ENCODE data around the gene CCT6A. TPM values are rescaled to one million over a fixed set of nuclear protein-coding genes. Genes with fewer than 3 reads are reported as not detected.

CCT6A gene
- total RNA-seq, 1 donor from 2014 or later, result 76.2 TPM

DNA sequence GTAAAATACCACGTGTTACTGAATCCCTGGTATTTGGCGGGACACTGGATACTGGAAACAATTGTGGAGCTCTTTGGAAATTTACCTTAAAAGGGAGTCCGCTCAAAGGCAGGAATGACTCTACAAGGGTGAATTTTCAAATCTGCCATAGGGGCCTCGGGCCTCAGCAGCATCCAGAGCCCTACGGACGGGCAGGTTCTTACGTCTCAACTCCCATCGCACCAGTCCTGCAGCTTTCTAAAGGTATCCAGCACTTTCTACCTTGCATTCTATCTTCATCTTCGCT is 569 bp upstream of the CCT6A start:
- DNase-seq (no peak), ATAC-seq (no peak)
- intact Hi-C loops (cut with DNase I), result no loop called here
- TF ChIP-seq, protein P1, sequence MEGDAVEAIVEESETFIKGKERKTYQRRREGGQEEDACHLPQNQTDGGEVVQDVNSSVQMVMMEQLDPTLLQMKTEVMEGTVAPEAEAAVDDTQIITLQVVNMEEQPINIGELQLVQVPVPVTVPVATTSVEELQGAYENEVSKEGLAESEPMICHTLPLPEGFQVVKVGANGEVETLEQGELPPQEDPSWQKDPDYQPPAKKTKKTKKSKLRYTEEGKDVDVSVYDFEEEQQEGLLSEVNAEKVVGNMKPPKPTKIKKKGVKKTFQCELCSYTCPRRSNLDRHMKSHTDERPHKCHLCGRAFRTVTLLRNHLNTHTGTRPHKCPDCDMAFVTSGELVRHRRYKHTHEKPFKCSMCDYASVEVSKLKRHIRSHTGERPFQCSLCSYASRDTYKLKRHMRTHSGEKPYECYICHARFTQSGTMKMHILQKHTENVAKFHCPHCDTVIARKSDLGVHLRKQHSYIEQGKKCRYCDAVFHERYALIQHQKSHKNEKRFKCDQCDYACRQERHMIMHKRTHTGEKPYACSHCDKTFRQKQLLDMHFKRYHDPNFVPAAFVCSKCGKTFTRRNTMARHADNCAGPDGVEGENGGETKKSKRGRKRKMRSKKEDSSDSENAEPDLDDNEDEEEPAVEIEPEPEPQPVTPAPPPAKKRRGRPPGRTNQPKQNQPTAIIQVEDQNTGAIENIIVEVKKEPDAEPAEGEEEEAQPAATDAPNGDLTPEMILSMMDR (IDR thresholded peaks at IDR 0.05), result no peak
- no peaks in the 10 kb centered on the region for H3K27me3 ChIP-seq
- H3K4me3 ChIP-seq, result peak overlapping the region; percentile 69
- peaks cover 33% of the 10 kb centered on the region for H3K36me3 ChIP-seq
- H3K9me3 ChIP-seq, result no peaks in the 10 kb centered on the region
- H3K4me1 ChIP-seq, result peaks cover 33% of the 10 kb centered on the region
- H3K27ac ChIP-seq, result peak overlapping the region; percentile 92

GRCh38 chr7:56053379-56053778 is 1.8 kb downstream of the CCT6A start:
- intact Hi-C loops (cut with DNase I), result no loop called here
- TF ChIP-seq, protein P1 (IDR thresholded peaks at IDR 0.05), result no peak

DNA sequence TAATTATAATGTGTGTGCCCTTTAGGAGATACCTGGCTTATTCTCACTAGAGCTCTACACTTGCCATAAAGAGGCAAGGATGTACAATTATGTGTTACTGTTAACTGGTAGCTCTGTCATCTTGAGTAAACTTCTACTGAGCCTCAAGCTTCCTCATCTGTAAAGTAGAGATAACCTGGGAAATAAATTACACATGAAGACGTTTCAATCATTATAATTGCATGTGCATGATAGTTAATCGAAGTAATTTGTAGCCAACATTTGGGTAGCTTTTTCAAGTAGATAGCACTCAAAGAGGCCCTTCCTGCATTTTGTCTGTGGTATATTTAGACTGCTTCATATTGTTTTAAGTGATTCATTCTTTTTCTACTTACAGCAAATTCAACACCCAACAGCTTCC is 2.4 kb downstream of the CCT6A start:
- Histone ChIP-seq H3K9me3 (no peaks in the 10 kb centered on the region), H3K4me1 (peaks cover 17% of the 10 kb centered on the region), H3K4me3 (no peak overlapping the region), H3K27ac (no peak overlapping the region), H3K36me3 (peaks cover 63% of the 10 kb centered on the region), H3K27me3 (no peaks in the 10 kb centered on the region)
- ATAC-seq, result no peak
- intact Hi-C loops (cut with DNase I), result no loop called here
- TF ChIP-seq, protein P1 (IDR thresholded peaks at IDR 0.05), result no peak
- no peak for DNase-seq

More at GRCh38 chr7:56053379-56053778, 1.8 kb downstream of the CCT6A start:
- Histone ChIP-seq H3K27ac (no peak overlapping the region), H3K36me3 (peaks cover 57% of the 10 kb centered on the region), H3K4me1 (peaks cover 17% of the 10 kb centered on the region), H3K4me3 (no peak overlapping the region), H3K9me3 (no peaks in the 10 kb centered on the region), H3K27me3 (no peaks in the 10 kb centered on the region)
- ATAC-seq, result no peak
- DNase-seq, result peak; percentile 4

DNA sequence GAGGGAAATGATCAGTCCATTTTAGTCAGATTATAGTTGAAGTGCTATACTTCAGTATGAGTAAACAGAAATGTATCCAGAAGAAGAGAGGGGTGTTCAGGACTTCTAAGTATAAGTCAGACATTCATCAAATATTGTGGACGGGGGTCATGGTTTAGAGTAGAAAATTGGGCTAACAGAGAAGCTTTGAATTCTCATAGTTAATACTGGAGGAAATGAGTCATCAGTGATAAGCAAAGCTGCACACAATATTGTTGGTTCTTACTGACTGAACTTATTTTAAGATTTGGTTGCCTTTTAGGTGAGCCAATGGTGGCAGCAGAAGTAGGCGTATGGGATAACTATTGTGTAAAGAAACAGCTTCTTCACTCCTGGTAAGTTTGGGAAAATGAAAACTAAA is 10.8 kb downstream of the CCT6A start:
- H3K36me3 ChIP-seq, result peaks cover 61% of the 10 kb centered on the region
- no peak overlapping the region for H3K27ac ChIP-seq
- H3K4me3 ChIP-seq, result no peak overlapping the region
- H3K4me1 ChIP-seq, result peaks cover 10% of the 10 kb centered on the region
- TF ChIP-seq, protein P1 (IDR thresholded peaks at IDR 0.05), result no peak
- ATAC-seq (no peak), DNase-seq (no peak)
- intact Hi-C loops (cut with DNase I), result no loop called here
- no peaks in the 10 kb centered on the region for H3K9me3 ChIP-seq
- no peaks in the 10 kb centered on the region for H3K27me3 ChIP-seq

DNA sequence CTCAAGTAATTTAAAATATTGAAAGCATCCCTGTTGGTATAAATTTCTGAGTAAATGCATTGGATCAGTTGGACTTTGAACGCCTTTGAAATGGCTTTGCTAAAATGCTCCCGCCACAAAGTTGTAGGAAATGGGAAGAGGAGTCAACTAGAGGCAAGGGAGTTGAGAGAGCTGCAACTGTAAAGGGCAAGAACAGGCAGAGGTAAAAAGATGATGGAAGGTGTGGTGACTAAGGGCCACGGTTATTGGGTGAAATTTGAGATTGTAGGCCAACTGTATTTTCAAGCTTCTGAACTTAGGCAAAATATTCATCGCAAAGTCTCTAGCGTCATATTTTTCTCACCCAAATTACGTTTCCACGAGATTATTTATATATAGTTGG is 11.9 kb downstream of the CCT6A start:
- no peak for DNase-seq
- no peak for ATAC-seq
- Histone ChIP-seq H3K4me3 (peak overlapping the region; percentile 77), H3K27ac (peak overlapping the region; percentile 93), H3K4me1 (peaks cover 10% of the 10 kb centered on the region), H3K27me3 (no peaks in the 10 kb centered on the region), H3K36me3 (peaks cover 54% of the 10 kb centered on the region), H3K9me3 (no peaks in the 10 kb centered on the region)
- intact Hi-C loops (cut with DNase I), result no loop called here
- TF ChIP-seq, protein P1 (IDR thresholded peaks at IDR 0.05), result no peak

Measured in upper lobe of right lung (tissue), 1 donor.